K562 (cell line): ENCODE results near the gene CACNA2D3. TPM values are rescaled to one million over a fixed set of nuclear protein-coding genes. Genes with fewer than 3 reads are reported as not detected.

Experiments used
- ATAC-seq: fragments of 200-7000 bp; cut with Tn5 transposase; 3 replicates; pipeline ENCODE4 v1.9.1; 2020; ENCODE audit warnings: moderate library complexity
- BruUV-seq: library from RNA; stranded (reverse); fragments of 400-500 nt; replicated peaks from 2 replicates; lab custom pipeline; 2021; lab: Mats Ljungman, UMichigan
- CTCF ChIA-PET: fragments of 300-600 bp; formaldehyde crosslinking; extraction: SDS; loops from one replicate; lab custom pipeline; 2021; ENCODE audit warnings: low intra/inter-chr PET ratio; lab: Yijun Ruan, JAX
- POLR2A ChIA-PET: fragments of 300-600, 350-650 bp; sonication (Branson Sonifier 250); formaldehyde crosslinking; extraction: SDS; loops from one replicate; lab custom pipeline; 2021; ENCODE audit warnings: antibody characterized with exemption, inconsistent platforms; lab: Yijun Ruan, JAX
- DNase-seq, 4 experiments: peaks; one replicate each; pipeline versions ENCODE4 v3.0.0 to v3.0.0-alpha.2; 2011 to 2018; ENCODE audit warnings: low spot score in 3 of 4, mixed read lengths in 3 of 4; ENCODE audit errors: extremely low read depth in 1 of 4
- FAIRE-seq: peaks from 2 replicates; lab custom pipeline; 2011; peaks lifted over from hg19 to GRCh38; lab: Jason Lieb, UNC
- H2AFZ ChIP-seq: 2 replicates; pipeline ENCODE4 v1.6.0; 2011; ENCODE audit warnings: low read depth, low read length, control low read depth, inconsistent platforms
- H3K27ac ChIP-seq: fragments of 200-600 bp; 3 replicates; pipeline ENCODE4 v1.8.0; 2011; ENCODE audit warnings: low read depth, mild to moderate bottlenecking, control low read depth, inconsistent platforms, low read length, moderate library complexity, mixed read lengths; ENCODE audit errors: extremely low read depth
- H3K27me3 ChIP-seq, 2 experiments: fragments of 300-600 bp in 1 of 2; 2 replicates in 1 of 2; 3 replicates in 1 of 2; pipeline versions ENCODE4 v1.6.0 to v1.8.0; 2011; ENCODE audit warnings: inconsistent platforms in 2 of 2, low read length in 2 of 2, mild to moderate bottlenecking in 1 of 2, mixed read lengths in 1 of 2, moderate library complexity in 1 of 2; ENCODE audit not compliant: control insufficient read depth in 2 of 2, insufficient read depth in 2 of 2
- H3K36me3 ChIP-seq: fragments of 300-600 bp; 3 replicates; pipeline ENCODE4 v1.8.0; 2011; ENCODE audit warnings: mild to moderate bottlenecking, low read length, inconsistent platforms; ENCODE audit not compliant: control insufficient read depth, insufficient read depth
- H3K4me1 ChIP-seq, 2 experiments: fragments of 200-600 bp in 1 of 2; replicated peaks in 1 of 2; 2 replicates in 1 of 2; 3 replicates in 1 of 2; pipeline versions ENCODE4 v1.5.1 to v1.8.0; 2011; ENCODE audit warnings: inconsistent platforms in 2 of 2, low read length in 2 of 2, mild to moderate bottlenecking in 1 of 2, mixed read lengths in 1 of 2, moderate library complexity in 1 of 2; ENCODE audit not compliant: control insufficient read depth in 2 of 2, insufficient read depth in 2 of 2
- H3K4me2 ChIP-seq: 2 replicates; pipeline ENCODE4 v1.6.1; 2011; ENCODE audit warnings: low read length, control low read depth, inconsistent platforms, mixed read lengths; ENCODE audit not compliant: insufficient read depth
- H3K4me3 ChIP-seq: fragments of 200-600 bp; sonication (generic), shearing (Covaris generic); 2 replicates; pipeline ENCODE4 v1.5.1; 2016; ENCODE audit warnings: control low read depth, inconsistent platforms
- H3K79me2 ChIP-seq: fragments of 200-600 bp; 3 replicates; pipeline ENCODE4 v1.8.0; 2011; ENCODE audit warnings: low read length, inconsistent platforms; ENCODE audit not compliant: control insufficient read depth, insufficient read depth
- H3K9ac ChIP-seq, 2 experiments: 2 replicates each; pipeline versions ENCODE4 v1.6.0 to v1.6.1; 2011; ENCODE audit warnings: low read depth in 2 of 2, low read length in 2 of 2, control low read depth in 1 of 2, inconsistent platforms in 1 of 2, mild to moderate bottlenecking in 1 of 2, mixed read lengths in 1 of 2; ENCODE audit not compliant: insufficient read depth in 1 of 2
- H3K9me1 ChIP-seq: one replicate; pipeline ENCODE4 v1.6.0; 2011; ENCODE audit warnings: inconsistent platforms, mild to moderate bottlenecking, low read length, moderate library complexity; ENCODE audit not compliant: control insufficient read depth, insufficient read depth
- H3K9me3 ChIP-seq: replicated peaks from 2 replicates; pipeline ENCODE4 v1.5.1; 2011; ENCODE audit warnings: low read depth, low read length, inconsistent platforms; ENCODE audit not compliant: control insufficient read depth, insufficient read depth
- H4K20me1 ChIP-seq: replicated peaks from 2 replicates; pipeline ENCODE4 v1.6.1; 2011; ENCODE audit warnings: low read length, inconsistent platforms, mixed read lengths; ENCODE audit not compliant: control insufficient read depth, insufficient read depth
- ASH1L ChIP-seq: fragments of 450-650 bp; IDR thresholded peaks from 2 replicates; pipeline ENCODE4 v1.6.1; 2018; ENCODE audit warnings: borderline replicate concordance, mild to moderate bottlenecking, low read depth; ENCODE audit not compliant: partially characterized antibody
- CHD4 ChIP-seq: fragments of 200-600 bp; sonication (generic); IDR thresholded peaks from 3 replicates; pipeline ENCODE4 v1.6.1; 2012; ENCODE audit warnings: low read depth, mild to moderate bottlenecking, mixed read lengths, low read length, inconsistent platforms; ENCODE audit not compliant: insufficient read depth, insufficient replicate concordance, poor library complexity, severe bottlenecking
- E2F3 ChIP-seq: fragments of 250-450 bp; sonication (Bioruptor Pico); IDR thresholded peaks from 2 replicates; pipeline ENCODE4 v1.4.0; 2020; ENCODE audit warnings: mild to moderate bottlenecking
- TGIF2 ChIP-seq: sonication (generic); formaldehyde crosslinking; IDR thresholded peaks from 2 replicates; pipeline ENCODE4 v1.8.1; 2022; ENCODE audit warnings: mild to moderate bottlenecking, missing genetic modification reagents, moderate library complexity
- WGBS: fragments of 100-300 bp; shearing (Covaris generic); methylation state at CpG from one replicate; pipeline ENCODE4 v1.1.6; 2016; ENCODE audit warnings: low coverage, mixed read lengths; ENCODE audit not compliant: insufficient coverage; ENCODE audit errors: missing lambda C conversion rate; 5-methylcytosine and 5-hydroxymethylcytosine counted together
- in situ Hi-C: fragments of 300-500 bp; cut with MboI; formaldehyde crosslinking; loops from 4 replicates; pipeline ENCODE4 v1.15.0; 2018; ENCODE audit warnings: inconsistent platforms, mixed read lengths
- intact Hi-C: fragments of 100-400 bp; cut with micrococcal nuclease; formaldehyde crosslinking; loops from 2 replicates; pipeline ENCODE4 v1.14.2; 2022
- polyA plus RNA-seq, 8 experiments: library from polyadenylated mRNA; depleted of rRNA in 4 of 8; stranded (reverse) in 5 of 8; unstranded in 3 of 8; fragments of >200 nt; fragmentation: Nextera tagmentation in 2 of 8; fragmentation: Illumina TruSeq in 1 of 8; extraction: Ambion mirVana in 2 of 8; extraction: Trizol in 1 of 8; gene quantifications; 2 replicates each; pipeline versions ENCODE4 v1.2.1 to v1.2.3, GENCODE V29; 2011 to 2014; ENCODE audit warnings: inconsistent platforms in 1 of 8, missing spikeins in 1 of 8
- total RNA-seq, 7 experiments: library from RNA; depleted of rRNA in 6 of 7; stranded (reverse); fragments of >200 nt in 6 of 7; fragmentation: Illumina TruSeq in 2 of 7; extraction: Trizol in 2 of 7; gene quantifications; 2 replicates each; pipeline versions ENCODE4 v1.2.1 to v1.2.3, GENCODE V29; 2011 to 2021; ENCODE audit warnings: low replicate concordance in 1 of 7

CACNA2D3 gene
- total and polyA plus RNA-seq, 9 of the 15 experiments (the other 6 are each of a cell fraction or from before 2014, with no cell fraction given) = 0.01 TPM; not detected in 8

GRCh38 chr3:54900838-54901591 lies 778.7 kb downstream of the CACNA2D3 start:
- POLR2A ChIA-PET = no interaction called here
- Histone ChIP-seq H3K4me2 (no peak overlapping the region), H3K4me3 (no peak overlapping the region), H4K20me1 (no peaks in the 10 kb centered on the region), H3K4me1 (no peaks in the 10 kb centered on the region), H3K9me1 (no peaks in the 10 kb centered on the region), H3K27ac (no peak overlapping the region), H3K9ac (no peak overlapping the region), H3K9me3 (no peaks in the 10 kb centered on the region), H3K79me2 (no peaks in the 10 kb centered on the region), H3K27me3 (no peaks in the 10 kb centered on the region), H2AFZ (no peak overlapping the region), H3K36me3 (no peaks in the 10 kb centered on the region)
- CTCF ChIA-PET = no interaction called here
- no peak for ATAC-seq
- no TSS peak for BruUV-seq
- DNase-seq = no peak
- 0% methylated on average over 8 of the region's 8 CpGs for WGBS
- in situ Hi-C loops = no loop called here
- TF ChIP-seq TGIF2 (CRISPR knock-in tag) = no peak
- no peak for TF ChIP-seq E2F3 (CRISPR knock-in tag)
- no peak for TF ChIP-seq ASH1L
- TF ChIP-seq CHD4 = no peak
- no peak for FAIRE-seq
- intact Hi-C loops = no loop called here
